GM21528 (cell line): ENCODE results near the gene AVL9.

ENCODE experiments used
- ATAC-seq: cut with Tn5 transposase; IDR thresholded peaks from one replicate; pipeline ENCODE4 v1.9.1; 2021; ENCODE audit warnings: mild to moderate bottlenecking, moderate library complexity; ENCODE audit not compliant: unreplicated experiment, low FRiP score

AVL9 gene

DNA sequence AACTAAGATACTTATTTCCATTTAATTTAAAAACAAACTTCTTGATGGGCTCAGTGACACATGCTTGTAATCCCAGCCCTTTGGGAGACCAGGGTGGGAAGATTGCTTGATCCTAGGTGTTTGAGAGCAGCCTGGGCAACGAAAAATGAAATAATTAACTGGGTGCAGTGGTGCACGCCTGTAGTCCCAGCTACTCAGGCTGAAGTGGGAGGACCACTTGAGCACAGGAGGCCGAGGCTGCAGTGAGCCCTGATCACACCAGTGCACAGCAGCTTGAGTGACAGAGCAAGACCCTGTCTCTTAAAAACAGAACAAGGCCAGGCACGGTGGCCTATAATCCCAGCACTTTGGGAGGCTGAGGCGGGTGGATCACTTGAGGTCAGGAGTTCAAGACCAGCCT is 37.4 kb downstream of the AVL9 start:
- no peak for ATAC-seq

- ATAC-seq: no peak
These were observed 38.2 kb downstream of the AVL9 start for GRCh38 chr7:32533276-32534029.

DNA sequence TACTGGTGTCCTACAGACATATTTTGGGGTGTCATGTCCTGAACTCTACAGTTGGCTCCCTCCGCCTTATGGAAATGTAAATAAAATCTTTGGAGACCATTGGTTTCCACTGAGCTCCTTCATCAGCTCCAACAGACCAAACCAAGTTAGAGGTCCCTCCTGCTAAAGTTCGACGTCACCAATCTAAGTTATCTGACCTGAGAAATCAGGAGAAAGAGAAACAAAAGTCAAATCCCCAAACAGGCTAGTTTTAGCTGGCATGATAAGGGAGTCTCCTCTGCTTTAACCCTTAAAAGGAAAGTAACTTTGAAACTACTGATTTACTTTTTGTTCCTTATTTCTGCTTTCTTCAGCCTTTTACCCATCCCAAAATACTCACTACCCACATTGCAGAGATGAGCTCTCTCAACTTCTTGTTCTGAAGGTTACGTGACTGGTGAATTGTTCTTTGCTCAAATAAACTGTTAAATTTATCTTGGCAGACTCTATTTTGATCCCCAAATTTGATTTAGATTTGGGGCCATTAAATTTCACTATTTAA is 39.9 kb downstream of the AVL9 start:
- ATAC-seq: no peak

DNA sequence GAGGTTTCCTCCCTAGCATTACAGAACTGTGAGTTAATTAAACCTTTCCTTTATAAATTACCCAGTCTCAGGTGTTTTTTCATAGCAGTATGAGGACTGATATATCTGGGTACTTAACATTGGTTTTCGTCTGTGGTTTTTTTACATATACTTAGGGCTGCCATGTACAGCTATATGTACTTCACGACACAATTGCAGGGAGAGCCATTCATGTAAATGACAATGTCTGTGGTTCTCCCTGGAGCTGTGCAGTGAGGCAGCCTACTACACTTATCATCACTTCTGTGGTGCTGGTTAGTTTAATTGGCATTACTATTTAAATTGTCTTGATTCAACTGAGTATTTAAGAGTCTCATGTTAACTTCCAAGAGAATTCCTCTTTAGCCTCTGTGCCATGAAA is 40.7 kb downstream of the AVL9 start:
- ATAC-seq: no peak

DNA sequence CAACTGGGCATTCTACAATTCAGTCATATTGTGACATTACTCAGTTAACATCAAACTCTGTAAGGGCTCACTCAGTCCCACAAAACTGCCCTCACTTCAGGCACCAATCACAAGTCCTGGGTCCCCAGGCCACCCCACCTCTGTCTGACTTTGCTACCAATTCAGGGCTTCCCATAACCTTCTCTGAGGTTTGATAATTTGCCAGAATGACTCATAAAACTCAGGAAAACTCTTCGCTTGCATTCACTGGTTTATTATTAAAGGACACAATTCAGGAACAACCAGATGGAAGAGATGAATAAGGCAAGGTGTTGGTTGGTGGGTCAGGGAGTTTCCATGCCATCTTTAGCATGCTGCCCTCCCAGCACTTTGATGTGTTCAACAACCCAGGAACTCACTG is 41.3 kb downstream of the AVL9 start:
- no peak for ATAC-seq

- no peak for ATAC-seq
These were observed 42.5 kb downstream of the AVL9 start for GRCh38 chr7:32537760-32538159.

DNA sequence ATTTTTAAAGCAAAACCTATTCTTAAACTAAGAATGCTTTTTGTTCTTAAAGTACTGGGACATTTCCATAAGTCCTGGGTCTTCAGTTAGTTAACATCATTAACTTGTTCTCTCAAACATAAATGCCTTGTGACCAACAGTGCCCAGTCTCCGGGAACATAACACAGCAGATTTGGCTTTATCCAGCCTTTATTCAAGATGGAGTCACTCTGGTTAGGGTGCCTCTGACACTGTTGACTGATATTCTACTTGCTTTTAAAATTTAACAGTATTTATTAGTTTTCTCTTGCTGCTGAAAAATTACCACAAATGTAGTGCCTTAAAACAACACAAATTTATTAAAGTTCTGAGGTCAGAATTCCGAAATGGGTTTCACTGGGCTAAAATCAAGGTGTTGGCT is 44.1 kb downstream of the AVL9 start:
- ATAC-seq: no peak

DNA sequence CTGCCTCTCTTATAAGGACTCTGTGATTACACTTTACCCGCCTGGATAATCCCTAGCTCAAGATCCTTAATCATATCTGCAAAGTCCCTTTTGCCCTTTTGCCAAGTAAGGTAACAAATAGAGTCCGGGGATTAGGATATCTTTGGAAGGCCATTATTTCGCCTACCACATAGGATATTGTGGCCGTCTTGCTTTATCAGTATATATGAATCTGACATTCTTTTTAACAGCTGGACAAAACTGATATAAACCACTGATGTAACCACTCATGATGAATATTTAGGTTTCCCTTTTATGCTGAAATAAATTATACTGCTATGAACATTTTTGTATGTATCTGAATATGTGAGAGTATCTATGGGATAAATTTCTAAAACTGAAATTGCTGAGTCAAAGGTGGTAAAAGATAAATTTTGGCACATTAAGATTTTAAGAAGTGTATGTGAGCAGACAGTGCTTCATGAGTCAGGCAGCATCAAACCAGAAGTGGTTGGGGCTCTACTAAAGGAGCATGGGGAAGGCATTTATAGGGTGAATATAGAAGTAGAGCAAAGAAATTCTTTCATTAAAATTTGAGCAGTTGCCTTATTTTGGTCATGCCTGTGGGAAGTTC is 44.7 kb downstream of the AVL9 start:
- ATAC-seq: no peak

- no peak for ATAC-seq
These were observed 47.3 kb downstream of the AVL9 start for GRCh38 chr7:32542595-32542994.

GRCh38 chr7:32559480-32559879 is 64.2 kb downstream of the AVL9 start:
- no peak for ATAC-seq

- no peak for ATAC-seq
These were observed 64.8 kb downstream of the AVL9 start for GRCh38 chr7:32560075-32560474.

GRCh38 chr7:32561613-32562012 is 66.3 kb downstream of the AVL9 start:
- ATAC-seq: no peak

DNA sequence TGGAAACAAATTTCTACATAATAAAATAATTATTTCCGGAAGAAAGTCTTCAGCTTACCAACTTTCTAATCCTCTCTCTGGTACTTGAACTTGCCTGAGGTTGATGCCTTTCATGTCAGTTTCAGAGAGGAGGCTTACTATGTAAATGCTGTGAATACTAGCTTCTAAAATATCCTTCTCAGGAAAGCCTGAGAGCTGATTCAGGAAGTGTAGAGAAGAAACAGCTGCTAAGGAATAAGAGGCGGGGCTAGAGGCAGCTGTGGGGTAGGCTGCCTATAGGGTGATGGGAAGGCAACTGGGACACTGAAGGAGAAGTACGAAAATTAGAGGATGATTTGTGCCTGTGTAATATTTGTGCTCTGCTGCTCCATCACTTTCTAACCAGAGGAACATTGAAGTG is 69.3 kb downstream of the AVL9 start:
- no peak for ATAC-seq

GRCh38 chr7:32569388-32570289 is 74.3 kb downstream of the AVL9 start:
- no peak for ATAC-seq

DNA sequence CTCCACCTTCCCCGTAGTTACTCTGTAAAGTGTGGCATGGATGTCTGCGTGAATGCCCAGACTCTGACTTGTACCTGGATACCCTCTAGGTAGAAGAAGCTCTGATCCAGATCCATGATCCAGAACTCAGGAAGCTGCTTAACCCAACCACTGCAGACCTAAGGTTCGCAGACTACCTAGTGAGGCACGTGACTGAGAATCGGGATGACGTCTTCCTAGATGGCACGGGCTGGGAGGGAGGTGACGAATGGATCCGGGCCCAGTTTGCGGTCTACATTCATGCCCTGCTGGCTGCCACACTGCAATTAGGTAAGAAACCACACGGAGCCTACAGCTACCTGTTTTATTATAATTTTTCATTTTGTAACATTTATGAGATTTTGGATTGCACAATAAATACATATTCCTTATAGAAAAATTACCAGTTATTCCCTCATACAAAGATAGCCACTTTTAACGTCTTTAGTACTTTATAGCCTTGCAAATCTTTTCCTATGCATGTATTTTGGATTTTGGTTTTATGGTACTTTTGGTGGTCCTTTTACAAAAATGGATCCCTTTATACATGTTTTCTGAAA is 77.9 kb downstream of the AVL9 start:
- no peak for ATAC-seq

- ATAC-seq: no peak
These were observed 79.3 kb downstream of the AVL9 start for GRCh38 chr7:32574626-32575025.

DNA sequence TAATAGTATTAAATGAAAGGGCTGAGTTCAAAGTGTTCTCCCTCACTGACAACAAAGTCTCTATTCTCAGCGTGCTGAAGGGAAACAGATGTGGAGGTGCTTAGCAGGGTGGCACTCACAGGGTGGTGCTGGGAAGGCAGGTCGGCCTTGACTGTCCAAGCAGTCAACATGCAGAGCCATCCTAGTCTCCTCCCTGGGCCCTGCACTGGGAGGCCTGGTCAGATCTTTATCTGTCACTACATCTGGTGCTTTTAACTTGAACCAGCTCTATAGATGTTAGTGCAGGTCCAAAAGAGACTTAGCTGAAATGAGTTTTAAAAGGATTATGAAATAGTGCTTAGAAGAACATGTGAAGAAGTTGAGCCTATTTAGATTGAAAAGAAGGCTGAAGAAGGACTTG is 82.1 kb downstream of the AVL9 start:
- no peak for ATAC-seq

- no peak for ATAC-seq
These were observed 84.5 kb downstream of the AVL9 start for GRCh38 chr7:32579776-32580175.

- ATAC-seq: no peak
These were observed 85.4 kb downstream of the AVL9 start for GRCh38 chr7:32580646-32581045.

- ATAC-seq: no peak
These were observed 86.7 kb downstream of the AVL9 start for GRCh38 chr7:32582036-32582435.

- no peak for ATAC-seq
These were observed 88.5 kb downstream of the AVL9 start for GRCh38 chr7:32583791-32584190.
